ENCODE results near the gene PGPEP1. TPM values are rescaled to one million over a fixed set of nuclear protein-coding genes. Genes with fewer than 3 reads are reported as not detected.
A peak's percentile ranks its signal among the peaks of the same experiment; 100 is the strongest.

PGPEP1 gene
- total and polyA plus RNA-seq, 10 of the 15 experiments (the other 5 are each of a cell fraction or from before 2014, with no cell fraction given) = 13.8 to 39.4 (median 17.0) TPM

- TF ChIP-seq IKZF1 (conservative IDR thresholded peaks at IDR 0.05) = peak; percentile 46
- 0 out of 2 replicates have a peak, but pooled peaks have one; percentile 15 for TF ChIP-seq RCOR1 (conservative IDR thresholded peaks at IDR 0.05; ENCODE audit: low read depth, low read length)
- no peak for TF ChIP-seq TCF7 (IDR thresholded peaks at IDR 0.05; ENCODE audit: borderline replicate concordance)
- TF ChIP-seq TCF3 (IDR thresholded peaks at IDR 0.05; ENCODE audit: borderline replicate concordance, insufficient read depth, low read depth, low read length) = no peak
- TF ChIP-seq RBBP5 (conservative IDR thresholded peaks at IDR 0.05) = no peak
- no peak for TF ChIP-seq ESRRA (IDR thresholded peaks at IDR 0.05; ENCODE audit: low read length)
- no peak for TF ChIP-seq SREBF1 (IDR thresholded peaks at IDR 0.05; ENCODE audit: low read length)
- peak; percentile 40 for TF ChIP-seq SMARCA5 (IDR thresholded peaks at IDR 0.05)
- no peak for TF ChIP-seq SIN3A (IDR thresholded peaks at IDR 0.05; ENCODE audit: low read depth, low read length)
- TF ChIP-seq CEBPZ (IDR thresholded peaks at IDR 0.05; ENCODE audit: low read depth, low read length) = no peak
These were observed 47.4 kb upstream of the PGPEP1 start (continued) for GRCh38 chr19:18292810-18293641.
